DMS114 treated with DMSO at 0.1 percent for 48 hours (cell line): ENCODE results near the gene APP.

Source experiments
- DNase-seq: peaks from one replicate; lab custom pipeline; 2025; ENCODE audit not compliant: unreplicated experiment; lab: John Stamatoyannopoulos, UW

The APP gene

GRCh38 chr21:26068776-26069175, 101.8 kb downstream of the APP start:
- no peak for DNase-seq

- no peak for DNase-seq
Measured at GRCh38 chr21:26067836-26068594, 102.6 kb downstream of the APP start.

GRCh38 chr21:26064506-26064905, 106.1 kb downstream of the APP start:
- no peak for DNase-seq

- DNase-seq, result no peak
Measured at GRCh38 chr21:26061437-26061836, 109.1 kb downstream of the APP start.

DNA sequence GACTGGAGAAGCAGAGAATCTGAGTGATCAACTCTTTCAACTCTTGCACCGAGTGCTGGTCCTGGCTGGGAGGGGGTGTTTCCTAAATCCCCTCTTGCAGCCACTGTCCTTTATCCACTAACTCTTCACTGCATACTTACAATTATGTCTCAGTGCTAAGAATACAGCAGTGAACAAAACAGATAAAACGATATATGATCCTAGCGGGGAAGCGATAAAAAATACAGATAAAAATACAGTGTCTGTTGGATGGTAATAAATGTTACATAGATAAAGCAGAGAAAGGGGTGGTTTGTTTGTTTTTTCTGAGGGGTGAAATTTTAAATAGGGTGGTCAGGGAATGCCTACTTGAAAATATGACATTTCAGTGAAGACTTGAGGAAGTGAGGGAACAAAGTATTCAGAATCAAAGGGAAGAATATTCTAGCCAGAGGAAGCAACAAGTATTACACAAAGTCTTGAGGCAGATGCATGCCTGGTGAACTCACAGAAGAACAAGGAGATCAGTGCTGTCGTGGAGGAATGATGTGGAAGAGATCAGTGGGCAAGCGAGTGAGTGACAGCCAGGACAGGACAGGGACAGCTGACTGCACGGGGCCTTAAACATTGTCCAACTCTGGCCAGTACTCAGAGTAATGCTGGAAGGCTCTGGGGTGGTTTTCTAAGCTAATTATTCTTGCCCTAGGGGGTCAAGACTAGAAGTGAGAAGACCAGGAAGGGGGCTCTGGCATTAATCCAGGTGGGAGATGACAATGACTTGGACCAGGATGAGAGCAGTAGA, 110.0 kb downstream of the APP start:
- no peak for DNase-seq

GRCh38 chr21:26057477-26058170, 112.9 kb downstream of the APP start:
- DNase-seq, result no peak

- DNase-seq, result no peak
Measured at GRCh38 chr21:26055841-26056264, 114.7 kb downstream of the APP start.

DNA sequence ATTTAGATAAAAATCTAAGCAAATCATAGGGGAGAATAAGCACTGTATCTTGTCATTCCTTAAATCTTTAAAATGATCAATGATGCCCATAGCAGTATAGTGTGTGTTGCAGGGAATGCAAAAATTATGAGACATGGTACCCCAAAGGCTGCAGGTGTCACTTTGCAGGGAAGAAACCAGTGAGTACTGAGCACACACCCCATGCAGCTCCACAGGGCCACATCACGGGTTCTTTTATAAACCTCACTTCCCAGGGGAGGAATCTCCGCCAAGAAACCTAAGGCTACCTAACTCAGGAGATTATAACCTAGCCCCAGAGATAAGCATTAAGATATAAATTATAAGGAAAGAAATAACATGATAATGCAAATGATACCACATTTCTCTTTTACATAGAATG, 115.6 kb downstream of the APP start:
- no peak for DNase-seq

DNA sequence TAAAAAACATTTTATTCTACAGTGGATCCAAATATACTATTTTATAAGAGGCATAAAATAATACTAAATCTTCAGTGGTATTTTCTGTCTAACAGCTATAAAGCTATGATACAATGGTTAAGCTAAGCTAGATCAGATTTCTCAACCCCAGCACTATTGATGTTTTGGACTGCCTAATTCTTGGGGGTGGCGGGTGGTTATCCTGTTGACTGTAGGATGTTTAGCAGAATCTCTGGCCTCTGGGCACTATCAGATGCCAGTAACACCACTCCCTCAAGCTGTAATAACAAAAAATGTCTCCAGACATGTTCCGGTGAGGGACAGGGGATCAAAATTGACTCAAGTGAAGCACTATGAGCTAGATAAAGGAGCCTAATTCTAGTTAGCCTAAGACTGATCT, 118.5 kb downstream of the APP start:
- no peak for DNase-seq

DNA sequence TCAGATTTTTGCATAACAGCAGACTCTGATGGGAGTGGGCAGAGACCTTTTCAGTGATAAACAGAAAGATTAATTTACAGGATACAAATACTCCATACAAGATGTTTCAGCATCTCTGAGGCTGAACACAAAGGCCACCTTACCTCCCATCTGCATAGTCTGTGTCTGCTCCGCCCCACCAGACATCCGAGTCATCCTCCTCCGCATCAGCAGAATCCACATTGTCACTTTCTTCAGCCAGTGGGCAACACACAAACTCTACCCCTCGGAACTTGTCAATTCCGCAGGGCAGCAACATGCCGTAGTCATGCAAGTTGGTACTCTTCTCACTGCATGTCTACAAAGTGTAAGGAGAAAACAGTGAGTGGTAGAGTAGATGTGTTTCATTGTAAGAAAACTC, 119.7 kb downstream of the APP start:
- no peak for DNase-seq

- no peak for DNase-seq
Measured at GRCh38 chr21:26049803-26050202, 120.8 kb downstream of the APP start.

DNA sequence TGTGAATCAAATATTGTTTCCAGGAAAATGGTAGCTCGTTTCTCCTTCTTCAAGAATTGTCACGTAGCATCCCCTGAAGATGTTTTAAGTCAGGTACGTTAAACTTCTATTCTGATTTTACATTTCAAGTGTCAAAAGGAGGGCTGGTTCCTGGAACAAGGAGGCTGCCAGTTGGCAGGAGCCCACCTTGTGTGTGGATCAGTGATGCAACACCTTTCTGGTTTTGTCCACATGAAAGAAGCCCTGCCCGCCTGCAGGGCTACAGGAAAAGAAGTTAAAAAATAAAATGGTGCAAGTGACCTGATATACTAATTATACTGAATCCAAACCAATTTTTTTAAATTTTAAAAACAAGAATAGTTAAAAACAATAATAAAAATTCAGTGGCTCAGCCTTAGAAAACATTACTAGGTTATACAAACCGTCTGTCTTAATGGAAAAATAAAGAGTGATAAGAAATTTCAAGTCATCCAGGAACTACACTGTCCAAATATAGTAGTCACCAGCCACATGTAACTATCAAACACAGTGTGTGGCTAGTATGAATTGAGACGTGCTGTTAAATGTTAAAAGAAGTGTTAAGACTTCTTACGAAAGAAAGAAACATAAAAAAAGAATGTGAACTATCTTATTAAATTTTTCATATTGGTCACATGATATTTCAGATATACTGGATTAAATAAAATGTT, 123.1 kb downstream of the APP start:
- no peak for DNase-seq

GRCh38 chr21:26043891-26044290, 126.7 kb downstream of the APP start:
- DNase-seq, result no peak

- no peak for DNase-seq
Measured at GRCh38 chr21:26042181-26042876, 128.2 kb downstream of the APP start.

- DNase-seq, result no peak
Measured at GRCh38 chr21:26041431-26042180, 129.0 kb downstream of the APP start.

DNA sequence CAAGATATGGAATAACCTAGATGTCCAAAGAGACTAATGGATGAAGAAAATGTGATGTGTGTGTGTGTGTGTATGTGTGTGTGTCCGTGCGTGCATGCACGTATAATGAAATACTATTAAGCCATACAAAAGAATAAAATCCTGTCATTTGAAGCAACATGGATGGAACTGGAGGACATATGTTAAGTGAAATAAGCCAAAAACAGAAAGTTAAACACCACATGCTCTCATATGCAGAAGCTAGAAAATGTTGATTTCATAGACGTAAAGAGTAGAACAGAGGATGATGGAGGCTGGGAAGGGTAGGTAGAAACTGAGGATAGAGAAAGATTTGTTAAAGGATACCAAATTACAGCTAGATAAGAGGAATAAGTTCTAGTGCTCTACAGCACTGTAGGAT, 133.7 kb downstream of the APP start:
- DNase-seq, result no peak

DNA sequence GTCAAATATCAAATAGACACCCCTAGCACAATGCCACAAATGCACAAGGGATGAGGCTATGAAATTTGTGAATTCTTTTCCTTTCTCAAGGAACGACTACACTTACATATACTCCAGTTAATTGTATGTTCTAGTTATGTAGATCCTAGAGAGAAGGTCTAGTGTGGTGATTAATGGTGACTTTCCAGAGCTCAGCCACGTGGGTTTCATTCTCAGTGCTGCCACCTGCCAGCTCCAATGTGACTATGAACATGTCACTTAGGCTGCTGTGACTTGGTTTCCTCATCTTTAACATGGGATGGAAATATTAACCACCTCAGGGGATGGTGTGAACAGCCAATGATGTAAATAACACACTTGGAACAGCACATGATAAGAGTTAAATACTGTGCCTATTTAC, 138.3 kb downstream of the APP start:
- DNase-seq, result no peak

DNA sequence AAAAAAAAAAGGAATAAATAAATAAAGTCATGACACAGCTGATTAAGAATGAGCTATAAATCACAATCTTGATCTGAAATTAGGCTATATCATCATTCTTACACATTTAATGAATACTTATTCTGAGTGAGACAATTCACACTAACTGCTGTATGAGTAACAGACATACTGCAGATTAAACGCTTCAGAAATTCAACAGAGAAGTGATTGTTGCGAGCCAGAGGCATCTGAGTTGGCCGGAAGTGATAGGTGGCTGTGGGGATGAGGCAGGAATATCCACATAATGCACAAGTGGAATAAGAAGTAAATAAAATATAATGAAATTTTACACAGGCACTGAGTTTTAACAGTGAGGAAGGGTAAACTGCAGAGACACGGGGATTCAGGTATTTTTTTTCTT, 142.4 kb downstream of the APP start:
- no peak for DNase-seq

DNA sequence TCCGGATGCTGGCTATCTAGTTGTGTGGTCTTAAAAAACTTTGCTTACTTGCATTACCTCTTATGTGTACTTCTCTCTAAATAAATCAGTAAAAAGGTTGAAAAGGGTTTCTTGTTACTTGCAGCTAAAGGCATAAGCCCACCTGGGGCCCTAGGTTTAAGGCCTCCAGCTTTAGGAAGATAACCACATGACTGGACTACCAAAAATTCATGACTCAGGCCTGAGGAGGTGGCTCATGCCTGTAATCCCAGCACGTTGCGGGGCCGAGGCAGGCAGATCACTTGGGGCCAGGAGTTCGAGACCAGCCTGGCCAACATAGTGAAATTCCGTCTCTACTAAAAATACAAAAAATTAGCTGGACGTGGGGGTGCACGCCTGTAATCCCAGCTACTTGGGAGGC, 142.9 kb downstream of the APP start:
- DNase-seq, result no peak
